Stomach (tissue), 19 donors: ENCODE data around the gene C2CD3. TPM values are rescaled to one million over a fixed set of nuclear protein-coding genes. Genes with fewer than 3 reads are reported as not detected.

ENCODE experiments used
- DNase-seq, 2 donors: peaks; one replicate each; pipeline versions ENCODE4 v3.0.0 to v3.0.0-alpha.2; 2013 to 2019
- H3K27ac ChIP-seq, 5 donors: fragments of 200-600 bp in 4 of 5; sonication (generic) in 4 of 5; one replicate each; pipeline ENCODE4 v1.5.1; 2013 to 2019; ENCODE audit warnings: mild to moderate bottlenecking in 1 of 5, moderate library complexity in 1 of 5
- H3K27me3 ChIP-seq, 3 donors: fragments of 200-600 bp; sonication (generic); one replicate each; pipeline ENCODE4 v1.5.1; 2017 to 2019; ENCODE audit warnings: mixed run types in 1 of 3
- H3K36me3 ChIP-seq, 4 donors: fragments of 200-600 bp; sonication (generic); 1 replicate in 3 of 4; 2 replicates in 1 of 4; pipeline ENCODE4 v1.5.1; 2016 to 2019
- H3K4me1 ChIP-seq, 4 donors: fragments of 200-600 bp; sonication (generic); one replicate each; pipeline ENCODE4 v1.5.1; 2016 to 2019
- H3K4me3 ChIP-seq, 4 donors: fragments of 200-600 bp; sonication (generic) in 3 of 4; one replicate each; pipeline ENCODE4 v1.5.1; 2016 to 2019; ENCODE audit warnings: mild to moderate bottlenecking in 1 of 4
- H3K9me3 ChIP-seq, 4 donors: fragments of 200-600 bp; sonication (generic); one replicate each; pipeline ENCODE4 v1.5.1; 2016 to 2019
- EP300 ChIP-seq: sonication (generic); formaldehyde crosslinking; IDR thresholded peaks from one replicate; pipeline ENCODE4 v1.6.1; 2017; ENCODE audit warnings: antibody characterized with exemption
- POLR2A ChIP-seq, 4 donors: fragments of 450-650 bp; IDR thresholded peaks; one replicate each; pipeline ENCODE4 v1.6.1; 2016; ENCODE audit warnings: antibody characterized with exemption in 4 of 4, control low read depth in 2 of 4, mild to moderate bottlenecking in 1 of 4, moderate library complexity in 1 of 4
- POLR2AphosphoS5 ChIP-seq, 3 donors: sonication (generic); formaldehyde crosslinking; IDR thresholded peaks; one replicate each; pipeline ENCODE4 v1.6.1; 2016; ENCODE audit warnings: antibody characterized with exemption in 3 of 3
- WGBS, 5 donors: extraction: QIAGEN DNeasy Blood & Tissue Kit in 3 of 5; methylation state at CpG; one replicate each; pipeline versions ENCODE4 v1.1.5 to v1.1.7; 2013 to 2018; 5-methylcytosine and 5-hydroxymethylcytosine counted together
- intact Hi-C: fragments of 100-400 bp; cut with DNase I; formaldehyde crosslinking; loops from one replicate; pipeline ENCODE4 v1.15.1; 2023; ENCODE audit warnings: low total_unique reads
- long read RNA-seq, 10 donors: transcript quantifications; one replicate each; lab custom pipeline, GENCODE V29; 2026
- polyA plus RNA-seq, 3 donors: library from polyadenylated mRNA; stranded (reverse); fragments of 200-250 nt; gene quantifications; one replicate each; pipeline ENCODE4 v1.2.3, GENCODE V29; 2013
- total RNA-seq, 5 donors: library from RNA; depleted of rRNA; stranded (reverse); fragments of >200 nt; gene quantifications; one replicate each; pipeline versions ENCODE4 v1.1.0 to v1.2.3, GENCODE V29; 2014 to 2016
- TF ChIP-seq, protein P1 (sequence below), 7 experiments: fragments of 450-650 bp in 4 of 7; fragments of 200-600 bp in 3 of 7; sonication (generic) in 3 of 7; IDR thresholded peaks; one replicate each; pipeline ENCODE4 v1.5.1; 2016 to 2019; ENCODE audit warnings: antibody characterized with exemption in 7 of 7, control low read depth in 2 of 7, mild to moderate bottlenecking in 1 of 7
- donor health status: healthy with polysubstance abuse.
- donor health status: Bipolar disorder and iron deficiency.
- donor health status: healthy.

Gene C2CD3, protein sequence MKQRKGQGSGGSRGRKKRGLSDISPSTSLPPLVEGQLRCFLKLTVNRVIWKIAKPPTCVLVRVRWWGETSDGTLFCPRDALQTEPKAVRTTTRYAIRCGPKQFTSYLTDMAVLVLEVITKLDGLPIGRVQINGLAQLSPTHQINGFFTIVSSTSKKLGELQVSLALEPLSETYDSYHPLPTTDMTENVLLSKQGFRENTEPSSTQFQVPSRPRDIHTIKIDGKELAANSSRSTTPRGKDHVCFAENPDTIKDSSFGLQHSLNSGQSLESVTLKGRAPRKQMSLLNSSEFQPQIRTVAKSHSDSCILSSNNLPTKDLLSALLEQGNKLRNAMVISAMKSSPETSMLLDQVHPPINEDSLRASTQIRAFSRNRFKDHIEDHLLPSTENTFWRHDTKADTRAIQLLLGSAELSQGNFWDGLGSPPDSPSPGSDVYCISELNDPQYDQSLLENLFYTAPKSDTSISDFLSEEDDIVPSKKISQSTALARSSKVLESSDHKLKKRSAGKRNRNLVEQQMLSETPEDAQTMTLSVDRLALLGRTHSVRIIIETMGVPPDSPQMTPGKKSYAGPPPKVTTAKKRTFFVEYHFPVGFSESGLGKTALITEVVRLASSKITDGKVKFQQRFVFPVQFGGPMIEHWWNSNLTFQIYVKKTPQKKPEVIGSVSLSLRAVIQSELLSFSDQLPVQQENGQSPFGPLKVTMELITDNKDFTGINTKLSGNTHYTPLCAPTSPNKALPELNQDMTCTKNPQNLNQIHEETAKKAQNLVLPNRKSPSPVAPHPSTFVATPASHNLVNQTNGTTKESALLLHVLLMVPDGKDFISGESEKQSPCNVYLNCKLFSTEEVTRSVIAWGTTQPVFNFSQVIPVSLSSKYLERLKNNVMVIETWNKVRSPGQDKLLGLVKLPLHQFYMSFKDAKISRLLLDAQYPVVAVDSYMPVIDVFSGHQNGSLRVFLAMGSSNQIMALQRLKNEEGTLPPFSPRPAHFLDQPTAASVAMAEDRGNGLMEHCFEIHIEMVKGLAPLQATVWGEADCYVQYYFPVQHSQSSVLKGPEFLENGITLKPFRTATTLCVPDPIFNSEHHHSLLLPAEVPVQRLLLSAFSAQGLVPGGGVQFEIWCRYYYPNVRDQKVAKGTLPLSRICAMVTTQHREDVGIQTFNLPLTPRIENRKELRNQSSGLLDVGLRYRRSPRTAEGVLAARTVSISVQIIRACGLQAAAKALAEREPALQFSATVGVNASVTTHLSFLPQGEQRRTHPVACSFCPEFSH (N-terminal part only)
- total RNA-seq = 100 to 1,000 TPM in 2 of 5 donors, 10 to 100 TPM in 3; 22.9 to 176 (median 93.6) TPM
- polyA plus RNA-seq = 1 to 10 TPM; 5.6 to 7.0 (median 5.7) TPM
- long read RNA-seq, donor 1 = 0 reads
- long read RNA-seq, donor 2 = 0 reads
- long read RNA-seq, donor 3 = 0 reads
- long read RNA-seq, donor 4 = 0 reads
- long read RNA-seq, donor 5 = 0 reads
- long read RNA-seq, donor 6 = 0 reads
- long read RNA-seq, donor 7 = 0 reads
- long read RNA-seq, donor 8, partial matches to known transcripts = 0 of 2 reads
- long read RNA-seq, donor 8, other reads (novel, unspliced or antisense) = 0 of 2 reads
- long read RNA-seq, donor 9 = 0 reads
- long read RNA-seq, donor 10 = 0 reads

- Histone ChIP-seq H3K4me3 (peak within 1 kb of the TSS; percentile 73 to 87 (median 84)), H3K9me3 (no peaks in the 10 kb centered on the region), H3K4me1 (peaks cover 27 to 48% (median 40%) of the 10 kb centered on the region in 4 donors), H3K36me3 (peaks cover 0 to 25% (median 25%) of the 10 kb centered on the region in 4 donors), H3K27ac (peak within 1 kb of the TSS; percentile 85 to 94 (median 90)), H3K27me3 (no peaks in the 10 kb centered on the region)
- TF ChIP-seq, protein P1, sequence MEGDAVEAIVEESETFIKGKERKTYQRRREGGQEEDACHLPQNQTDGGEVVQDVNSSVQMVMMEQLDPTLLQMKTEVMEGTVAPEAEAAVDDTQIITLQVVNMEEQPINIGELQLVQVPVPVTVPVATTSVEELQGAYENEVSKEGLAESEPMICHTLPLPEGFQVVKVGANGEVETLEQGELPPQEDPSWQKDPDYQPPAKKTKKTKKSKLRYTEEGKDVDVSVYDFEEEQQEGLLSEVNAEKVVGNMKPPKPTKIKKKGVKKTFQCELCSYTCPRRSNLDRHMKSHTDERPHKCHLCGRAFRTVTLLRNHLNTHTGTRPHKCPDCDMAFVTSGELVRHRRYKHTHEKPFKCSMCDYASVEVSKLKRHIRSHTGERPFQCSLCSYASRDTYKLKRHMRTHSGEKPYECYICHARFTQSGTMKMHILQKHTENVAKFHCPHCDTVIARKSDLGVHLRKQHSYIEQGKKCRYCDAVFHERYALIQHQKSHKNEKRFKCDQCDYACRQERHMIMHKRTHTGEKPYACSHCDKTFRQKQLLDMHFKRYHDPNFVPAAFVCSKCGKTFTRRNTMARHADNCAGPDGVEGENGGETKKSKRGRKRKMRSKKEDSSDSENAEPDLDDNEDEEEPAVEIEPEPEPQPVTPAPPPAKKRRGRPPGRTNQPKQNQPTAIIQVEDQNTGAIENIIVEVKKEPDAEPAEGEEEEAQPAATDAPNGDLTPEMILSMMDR (IDR thresholded peaks at IDR 0.05) = peak in 2 of 7 experiments; percentile 33 to 50
- TF ChIP-seq POLR2AphosphoS5 (IDR thresholded peaks at IDR 0.05) (peak in 2 of 3 donors; percentile 82 to 96), EP300 (no peak), POLR2A (IDR thresholded peaks at IDR 0.05) (peak in 1 of 4 donors; percentile 61)
- peak; percentile 98 to 100 for DNase-seq
- intact Hi-C loops = no loop called here
- 0% methylated on average over 59 to 68 of the region's 68 CpGs for WGBS, 5 donors
Measured at GRCh38 chr11:74170694-74171629, at the start of gene C2CD3, which contains the start of gene PPME1. C2CD3 (minus strand) TSS chr11:74171002; CDS start chr11:74170792, 210 bp downstream. PPME1 (plus strand) TSS chr11:74171289; CDS start chr11:74171422, 133 bp downstream.

- no peak for DNase-seq
- intact Hi-C loops = no loop called here
- TF ChIP-seq EP300 (no peak), POLR2AphosphoS5 (IDR thresholded peaks at IDR 0.05) (no peak), POLR2A (IDR thresholded peaks at IDR 0.05) (no peak)
- TF ChIP-seq, protein P1 (IDR thresholded peaks at IDR 0.05) = no peak
- Histone ChIP-seq H3K4me3 (no peak overlapping the region), H3K9me3 (no peaks in the 10 kb centered on the region), H3K36me3 (peaks cover 0 to 11% (median 9%) of the 10 kb centered on the region in 4 donors), H3K27ac (no peak overlapping the region), H3K4me1 (no peaks in the 10 kb centered on the region), H3K27me3 (no peaks in the 10 kb centered on the region)
- 77 to 98% (median 90%) methylated on average over 1 of the region's 1 CpG for WGBS, 5 donors
Measured at GRCh38 chr11:74220376-74220775, 49.6 kb upstream of the C2CD3 start.

DNA sequence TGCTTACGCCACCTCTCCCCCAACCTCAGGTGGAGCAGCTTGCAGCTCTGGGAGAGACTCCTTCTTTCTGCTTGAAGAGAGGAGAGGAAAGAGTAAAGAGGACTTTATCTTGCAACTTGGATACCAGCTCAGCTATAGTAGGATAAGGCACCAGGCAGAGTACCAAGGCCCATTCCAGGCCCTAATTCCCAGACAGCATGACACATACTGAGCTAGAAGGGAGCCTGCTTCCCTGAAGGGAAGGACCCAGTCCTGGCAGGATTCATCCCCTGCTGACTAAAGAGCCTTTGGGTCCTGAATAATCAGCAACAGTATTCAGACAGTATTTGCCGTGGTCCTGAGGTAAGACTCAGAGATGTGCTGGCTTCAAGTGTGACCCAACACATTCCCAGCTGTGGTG is 41.7 kb upstream of the C2CD3 start:
- intact Hi-C loops = no loop called here
- no peaks in the 10 kb centered on the region for H3K9me3 ChIP-seq
- H3K27ac ChIP-seq = no peak overlapping the region
- H3K4me3 ChIP-seq = no peak overlapping the region
- DNase-seq = no peak
- WGBS, 5 donors = 94 to 99% (median 97%) methylated on average over 2 of the region's 2 CpGs
- no peaks in the 10 kb centered on the region for H3K4me1 ChIP-seq
- H3K36me3 ChIP-seq = peaks cover 0 to 59% (median 56%) of the 10 kb centered on the region in 4 donors
- H3K27me3 ChIP-seq = no peaks in the 10 kb centered on the region
- TF ChIP-seq POLR2AphosphoS5 (IDR thresholded peaks at IDR 0.05) = no peak
- TF ChIP-seq EP300 = no peak
- TF ChIP-seq, protein P1 (IDR thresholded peaks at IDR 0.05) = no peak
- TF ChIP-seq POLR2A (IDR thresholded peaks at IDR 0.05) = no peak
